Measurements from ENCODE around the gene EDDM13. TPM values are rescaled to one million over a fixed set of nuclear protein-coding genes. Genes with fewer than 3 reads are reported as not detected.
"Not testable (repeated sequence)": the region's sequence is repeated elsewhere in the genome, so short reads cannot be mapped to it uniquely, and the experiment has no call there.

The EDDM13 gene
- total RNA-seq, 4 donors from 2014 or later, result not detected

GRCh38 chr19:56252699-56253422 is 19.7 kb upstream of the EDDM13 start:
- H3K36me3 ChIP-seq, result no peaks in the 10 kb centered on the region
- H3K4me3 ChIP-seq, result no peak overlapping the region
- DNase-seq (peak in 1 of 2 donors; percentile 28), ATAC-seq (no peak)
- H3K9me3 ChIP-seq, result no peaks in the 10 kb centered on the region
- no peak overlapping the region for H3K27ac ChIP-seq
- intact Hi-C loops (cut with DNase I; ENCODE audit: low total_unique reads) (no loop called here), in situ Hi-C loops (cut with MboI; ENCODE audit: low sequenced_read_pairs in 4 of 4) (no loop called here)
- no peaks in the 10 kb centered on the region for H3K27me3 ChIP-seq
- TF ChIP-seq POLR2A (IDR thresholded peaks at IDR 0.05) (no peak), CTCF (IDR thresholded peaks at IDR 0.05 in 4 of 5, conservative IDR thresholded peaks at IDR 0.05 in 1 of 5) (peak in 4 of 5 experiments; percentile 35 to 67 (median 56))
- no peaks in the 10 kb centered on the region for H3K4me1 ChIP-seq

- Histone ChIP-seq H3K4me1 (no peaks in the 10 kb centered on the region), H3K27me3 (no peaks in the 10 kb centered on the region), H3K9me3 (no peaks in the 10 kb centered on the region), H3K4me3 (no peak overlapping the region), H3K27ac (no peak overlapping the region), H3K36me3 (no peaks in the 10 kb centered on the region)
- DNase-seq, result no peak
- intact Hi-C loops (cut with DNase I; ENCODE audit: low total_unique reads) (no loop called here), in situ Hi-C loops (cut with MboI; ENCODE audit: low sequenced_read_pairs in 4 of 4) (no loop called here)
- TF ChIP-seq CTCF (IDR thresholded peaks at IDR 0.05 in 4 of 5, conservative IDR thresholded peaks at IDR 0.05 in 1 of 5) (peak in 3 of 5 experiments; percentile 8 to 24 (median 22)), POLR2A (IDR thresholded peaks at IDR 0.05) (no peak)
- no peak for ATAC-seq
These were observed 18.8 kb upstream of the EDDM13 start for GRCh38 chr19:56253737-56254136.

- TF ChIP-seq POLR2A (IDR thresholded peaks at IDR 0.05) (no peak), CTCF (IDR thresholded peaks at IDR 0.05 in 4 of 5, conservative IDR thresholded peaks at IDR 0.05 in 1 of 5) (no peak)
- DNase-seq (no peak), ATAC-seq (no peak)
- in situ Hi-C loops (cut with MboI; ENCODE audit: low sequenced_read_pairs in 4 of 4) (no loop called here), intact Hi-C loops (cut with DNase I; ENCODE audit: low total_unique reads) (no loop called here)
- Histone ChIP-seq H3K4me1 (no peaks in the 10 kb centered on the region), H3K27me3 (no peaks in the 10 kb centered on the region), H3K36me3 (no peaks in the 10 kb centered on the region), H3K9me3 (no peaks in the 10 kb centered on the region), H3K27ac (no peak overlapping the region), H3K4me3 (no peak overlapping the region)
These were observed 14.3 kb upstream of the EDDM13 start for GRCh38 chr19:56258272-56258671.

GRCh38 chr19:56261145-56261544 is 11.4 kb upstream of the EDDM13 start:
- Histone ChIP-seq H3K27ac (no peak overlapping the region), H3K4me1 (no peaks in the 10 kb centered on the region), H3K4me3 (no peak overlapping the region), H3K36me3 (no peaks in the 10 kb centered on the region), H3K9me3 (no peaks in the 10 kb centered on the region), H3K27me3 (no peaks in the 10 kb centered on the region)
- no peak for DNase-seq
- intact Hi-C loops (cut with DNase I; ENCODE audit: low total_unique reads), result no loop called here
- no peak for ATAC-seq
- in situ Hi-C loops (cut with MboI; ENCODE audit: low sequenced_read_pairs in 4 of 4), result no loop called here
- TF ChIP-seq POLR2A (IDR thresholded peaks at IDR 0.05), result no peak
- no peak for TF ChIP-seq CTCF (IDR thresholded peaks at IDR 0.05 in 4 of 5, conservative IDR thresholded peaks at IDR 0.05 in 1 of 5)

- H3K27ac ChIP-seq; H3K27me3 ChIP-seq; intact Hi-C loops (cut with DNase I; ENCODE audit: low total_unique reads); H3K4me3 ChIP-seq; DNase-seq; in situ Hi-C loops (cut with MboI; ENCODE audit: low sequenced_read_pairs in 4 of 4); H3K4me1 ChIP-seq; ATAC-seq; H3K36me3 ChIP-seq; H3K9me3 ChIP-seq: not testable (repeated sequence)
These were observed 10.6 kb upstream of the EDDM13 start for GRCh38 chr19:56261932-56262331.
